CD4-positive, alpha-beta memory T cell (primary cell): Measurements from ENCODE around the gene CTNNA1. TPM values are rescaled to one million over a fixed set of nuclear protein-coding genes. Genes with fewer than 3 reads are reported as not detected.
"Not testable (repeated sequence)": the region's sequence is repeated elsewhere in the genome, so short reads cannot be mapped to it uniquely, and the experiment has no call there.

Experiments used
- CTCF ChIA-PET: fragments of 350-600 bp; sonication (Branson Sonifier 250); formaldehyde crosslinking; loops from one replicate; lab custom pipeline; 2021; ENCODE audit warnings: inconsistent platforms; ENCODE audit not compliant: partially characterized antibody; lab: Charles Lee
- POLR2A ChIA-PET: fragments of 350-600 bp; sonication (Branson Sonifier 250); formaldehyde crosslinking; loops from one replicate; lab custom pipeline; 2021; ENCODE audit not compliant: partially characterized antibody; lab: Charles Lee
- DNase-seq, 5 donors: peaks; one replicate each; pipeline versions ENCODE4 v3.0.0 to v3.0.0-alpha.2; 2020 to 2022; ENCODE audit warnings: mixed read lengths in 1 of 5
- H3K27ac ChIP-seq: one replicate; pipeline ENCODE4 v1.7.0; 2013; ENCODE audit warnings: low read depth, low read length
- H3K27me3 ChIP-seq: 2 replicates; pipeline ENCODE4 v1.7.0; 2013; ENCODE audit warnings: mild to moderate bottlenecking, low read length, moderate library complexity; ENCODE audit not compliant: insufficient read depth
- H3K36me3 ChIP-seq: 2 replicates; pipeline ENCODE4 v1.7.0; 2013; ENCODE audit warnings: mild to moderate bottlenecking, low read length, moderate library complexity; ENCODE audit not compliant: insufficient read depth
- H3K4me1 ChIP-seq: 2 replicates; pipeline ENCODE4 v1.7.0; 2013; ENCODE audit warnings: mild to moderate bottlenecking, low read length, moderate library complexity; ENCODE audit not compliant: insufficient read depth
- H3K4me3 ChIP-seq, 2 donors: one replicate each; pipeline ENCODE4 v1.7.0; 2013; ENCODE audit warnings: low read length in 2 of 2, mild to moderate bottlenecking in 1 of 2
- H3K9me3 ChIP-seq, 2 donors: one replicate each; pipeline ENCODE4 v1.7.0; 2013; ENCODE audit warnings: low read length in 2 of 2, control low read depth in 1 of 2; ENCODE audit not compliant: control insufficient read depth in 1 of 2
- H3K27ac Mint-ChIP-seq, 7 donors: one replicate each; pipeline ENCODE4 v1.8.0; 2020 to 2021; ENCODE audit warnings: mixed read lengths in 7 of 7, mild to moderate bottlenecking in 6 of 7, inconsistent platforms in 3 of 7, moderate library complexity in 3 of 7
- H3K27me3 Mint-ChIP-seq, 2 donors: one replicate each; pipeline ENCODE4 v1.8.0; 2020 to 2021; ENCODE audit warnings: mixed read lengths in 2 of 2
- H3K36me3 Mint-ChIP-seq, 2 donors: one replicate each; pipeline ENCODE4 v1.8.0; 2020 to 2021; ENCODE audit warnings: mixed read lengths in 2 of 2, inconsistent platforms in 1 of 2, mild to moderate bottlenecking in 1 of 2
- H3K4me1 Mint-ChIP-seq, 4 donors: one replicate each; pipeline ENCODE4 v1.8.0; 2020 to 2021; ENCODE audit warnings: mixed read lengths in 4 of 4, mild to moderate bottlenecking in 1 of 4
- H3K4me3 Mint-ChIP-seq, 8 donors: one replicate each; pipeline ENCODE4 v1.8.0; 2020 to 2021; ENCODE audit warnings: mixed read lengths in 8 of 8, mild to moderate bottlenecking in 7 of 8, moderate library complexity in 6 of 8, inconsistent platforms in 3 of 8
- H3K9me3 Mint-ChIP-seq, 8 donors: one replicate each; pipeline ENCODE4 v1.8.0; 2020 to 2021; ENCODE audit warnings: mixed read lengths in 8 of 8, mild to moderate bottlenecking in 5 of 8, inconsistent platforms in 3 of 8, moderate library complexity in 1 of 8
- intact Hi-C: fragments of 100-400 bp; cut with micrococcal nuclease; formaldehyde crosslinking; loops from one replicate; pipeline ENCODE4 v1.15.1; 2023
- polyA plus RNA-seq, 2 donors: library from polyadenylated mRNA; unstranded; fragments of 300-500 nt; fragmentation: Illumina TruSeq; gene quantifications; one replicate each; pipeline ENCODE4 v1.2.3, GENCODE V29; 2021
- total RNA-seq, 2 experiments: library from RNA; stranded (reverse); gene quantifications; one replicate each; pipeline ENCODE4 v1.2.3, GENCODE V29; 2021

CTNNA1 gene
- total and polyA plus RNA-seq, 4 experiments from 2014 or later, result 10.1 to 26.1 (median 17.4) TPM

DNA sequence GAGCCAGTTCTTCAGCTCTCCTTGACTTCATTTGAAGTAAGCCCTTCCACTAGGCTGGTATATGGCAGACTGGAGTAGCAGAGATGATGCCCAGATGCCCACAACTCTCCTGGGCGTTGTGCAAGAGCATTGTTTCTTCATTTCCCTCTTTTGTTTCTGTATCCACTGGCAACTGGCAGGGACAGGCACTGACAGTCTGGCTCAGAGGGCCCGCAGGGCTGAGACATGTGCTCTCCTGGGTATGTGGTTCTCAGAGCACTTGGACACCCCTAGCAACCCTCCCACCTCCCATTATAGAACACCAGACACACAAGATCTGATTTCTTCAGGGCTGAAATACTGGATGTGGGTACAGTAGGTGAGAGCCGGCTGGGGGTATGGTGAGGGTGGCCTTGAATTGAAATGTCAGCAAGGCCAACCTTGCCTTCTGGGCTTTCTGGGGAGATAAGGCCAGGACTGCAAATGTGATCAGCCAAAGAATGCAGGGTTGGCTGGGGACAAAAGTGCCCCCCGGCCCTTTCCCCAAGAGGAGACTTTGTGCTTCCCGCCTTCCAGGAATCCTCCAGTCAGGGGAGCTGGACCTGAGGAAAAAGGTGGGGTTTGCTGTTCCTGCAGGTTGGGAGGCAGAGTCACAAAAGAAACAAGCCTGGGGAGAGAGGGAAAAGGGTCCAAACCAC lies 28.6 kb upstream of the CTNNA1 start:
- no peak overlapping the region for H3K4me3 ChIP-seq
- no peak overlapping the region for H3K27ac ChIP-seq
- H3K36me3 ChIP-seq, result no peaks in the 10 kb centered on the region
- no peak overlapping the region for H3K27ac Mint-ChIP-seq
- peaks cover 30 to 31% of the 10 kb centered on the region in 2 donors for H3K27me3 Mint-ChIP-seq
- H3K4me1 Mint-ChIP-seq, result peaks cover 3 to 13% (median 5%) of the 10 kb centered on the region in 4 donors
- H3K4me3 Mint-ChIP-seq, result no peak overlapping the region
- POLR2A ChIA-PET, result no interaction called here
- H3K27me3 ChIP-seq, result no peaks in the 10 kb centered on the region
- no peaks in the 10 kb centered on the region for H3K9me3 Mint-ChIP-seq
- DNase-seq, result no peak
- H3K9me3 ChIP-seq, result no peaks in the 10 kb centered on the region
- intact Hi-C loops, result no loop called here
- peaks cover 8% of the 10 kb centered on the region for H3K4me1 ChIP-seq
- CTCF ChIA-PET, result no interaction called here
- no peaks in the 10 kb centered on the region for H3K36me3 Mint-ChIP-seq

DNA sequence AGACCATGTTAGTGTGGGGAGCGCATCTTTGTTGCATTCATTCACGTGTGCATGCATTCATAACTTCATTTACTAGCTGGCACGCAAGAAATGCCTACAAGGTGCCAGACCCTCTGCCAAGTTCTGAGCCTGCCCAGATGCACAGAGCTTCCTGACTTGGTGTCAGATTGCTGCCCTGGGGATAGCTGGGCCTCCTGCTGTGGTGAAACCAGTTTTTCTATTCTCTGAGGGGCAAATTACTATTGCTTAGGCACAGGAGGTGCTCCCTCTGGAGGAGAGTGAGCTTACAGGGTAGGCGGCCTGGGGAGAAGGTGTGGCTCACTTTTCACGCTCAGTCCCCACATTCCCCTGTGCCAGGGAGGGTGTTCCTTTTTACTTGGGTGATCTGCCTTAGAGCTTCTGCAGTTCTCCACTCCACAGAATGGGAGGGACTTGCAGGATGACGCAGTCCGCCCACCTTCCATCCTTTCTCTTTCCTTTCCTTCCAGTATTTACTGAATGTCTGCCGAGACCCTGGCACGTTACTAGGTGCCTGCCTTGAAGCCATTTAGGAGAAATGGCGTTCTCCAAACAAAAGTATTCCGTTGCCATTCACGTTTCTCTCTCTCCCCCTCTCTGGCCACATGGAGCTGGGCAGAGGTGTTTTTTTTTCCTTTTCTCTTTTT lies 27.9 kb upstream of the CTNNA1 start:
- peaks cover 3 to 13% (median 5%) of the 10 kb centered on the region in 4 donors for H3K4me1 Mint-ChIP-seq
- no peak overlapping the region for H3K4me3 Mint-ChIP-seq
- H3K36me3 Mint-ChIP-seq, result no peaks in the 10 kb centered on the region
- H3K36me3 ChIP-seq, result no peaks in the 10 kb centered on the region
- no peaks in the 10 kb centered on the region for H3K9me3 Mint-ChIP-seq
- peaks cover 8% of the 10 kb centered on the region for H3K4me1 ChIP-seq
- H3K27me3 Mint-ChIP-seq, result peaks cover 30 to 33% of the 10 kb centered on the region in 2 donors
- no peaks in the 10 kb centered on the region for H3K27me3 ChIP-seq
- intact Hi-C loops, result no loop called here
- POLR2A ChIA-PET, result no interaction called here
- H3K9me3 ChIP-seq, result no peaks in the 10 kb centered on the region
- CTCF ChIA-PET, result no interaction called here
- no peak overlapping the region for H3K27ac ChIP-seq
- H3K4me3 ChIP-seq, result no peak overlapping the region
- no peak for DNase-seq
- H3K27ac Mint-ChIP-seq, result no peak overlapping the region

DNA sequence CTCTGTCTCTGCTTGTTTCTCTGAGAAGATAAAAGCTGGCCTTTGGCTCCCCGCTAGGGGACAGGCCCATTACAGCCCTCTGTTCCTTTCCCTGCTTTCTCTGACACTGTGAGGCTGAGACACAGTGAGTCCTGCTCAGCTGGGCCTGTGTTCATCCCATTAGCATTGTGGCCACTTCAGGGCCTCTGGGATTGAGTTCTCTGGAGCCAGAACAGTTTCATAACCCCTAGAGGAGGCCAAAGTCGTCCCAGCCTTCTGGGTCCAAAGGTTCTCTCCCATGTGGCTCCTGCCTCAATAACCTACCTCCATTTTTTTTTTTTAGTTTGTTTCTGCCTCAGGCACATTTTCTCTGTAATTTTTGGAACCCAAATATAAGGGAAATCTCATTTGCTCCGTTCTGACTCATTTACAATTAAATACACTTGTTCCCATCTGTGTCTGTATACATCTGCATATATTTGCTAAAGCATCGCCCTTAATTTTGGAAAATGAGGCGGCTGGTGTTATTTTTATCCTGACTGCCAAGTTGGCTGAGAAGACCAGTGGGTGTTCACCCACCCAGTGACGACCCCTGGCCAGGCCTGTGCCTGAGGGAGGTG lies 27.3 kb upstream of the CTNNA1 start:
- peaks cover 8% of the 10 kb centered on the region for H3K4me1 ChIP-seq
- DNase-seq, result no peak
- Mint-ChIP-seq H3K4me1 (peaks cover 3 to 13% (median 5%) of the 10 kb centered on the region in 4 donors), H3K27ac (no peak overlapping the region), H3K36me3 (no peaks in the 10 kb centered on the region), H3K9me3 (no peaks in the 10 kb centered on the region), H3K27me3 (peaks cover 30 to 35% of the 10 kb centered on the region in 2 donors), H3K4me3 (no peak overlapping the region)
- no peak overlapping the region for H3K27ac ChIP-seq
- intact Hi-C loops, result no loop called here
- H3K27me3 ChIP-seq, result no peaks in the 10 kb centered on the region
- no peaks in the 10 kb centered on the region for H3K36me3 ChIP-seq
- ChIA-PET POLR2A (no interaction called here), CTCF (no interaction called here)
- H3K9me3 ChIP-seq, result no peaks in the 10 kb centered on the region
- H3K4me3 ChIP-seq, result no peak overlapping the region

DNA sequence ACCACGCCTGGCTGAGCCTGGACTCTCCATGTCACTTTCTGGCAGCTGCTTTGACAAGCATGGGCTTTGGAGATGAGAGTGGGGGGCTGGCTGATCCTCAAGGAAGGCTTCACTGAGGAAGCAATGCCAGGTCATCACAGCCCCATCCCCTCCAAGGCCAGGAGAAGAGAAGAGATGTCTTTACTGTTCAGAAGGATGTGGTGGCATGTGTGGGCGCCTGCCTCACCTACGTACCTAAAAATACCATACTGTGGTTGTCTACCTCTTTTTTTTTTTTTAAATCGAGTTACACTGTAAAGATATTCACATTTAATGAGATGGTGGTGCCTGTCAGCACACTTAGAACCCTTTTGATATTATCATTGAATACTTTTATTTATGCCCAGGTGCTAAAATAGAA lies 26.4 kb upstream of the CTNNA1 start:
- intact Hi-C loops, result no loop called here
- POLR2A ChIA-PET, result no interaction called here
- Mint-ChIP-seq H3K36me3 (no peaks in the 10 kb centered on the region), H3K27me3 (peaks cover 26 to 31% of the 10 kb centered on the region in 2 donors), H3K4me1 (peaks cover 3 to 13% (median 5%) of the 10 kb centered on the region in 4 donors), H3K27ac (no peak overlapping the region), H3K4me3 (no peak overlapping the region), H3K9me3 (no peaks in the 10 kb centered on the region)
- Histone ChIP-seq H3K27ac (no peak overlapping the region), H3K4me1 (peaks cover 8% of the 10 kb centered on the region), H3K4me3 (no peak overlapping the region), H3K36me3 (no peaks in the 10 kb centered on the region), H3K9me3 (no peaks in the 10 kb centered on the region), H3K27me3 (no peaks in the 10 kb centered on the region)
- CTCF ChIA-PET, result no interaction called here
- peak in 1 of 5 donors; percentile 7 for DNase-seq

DNA sequence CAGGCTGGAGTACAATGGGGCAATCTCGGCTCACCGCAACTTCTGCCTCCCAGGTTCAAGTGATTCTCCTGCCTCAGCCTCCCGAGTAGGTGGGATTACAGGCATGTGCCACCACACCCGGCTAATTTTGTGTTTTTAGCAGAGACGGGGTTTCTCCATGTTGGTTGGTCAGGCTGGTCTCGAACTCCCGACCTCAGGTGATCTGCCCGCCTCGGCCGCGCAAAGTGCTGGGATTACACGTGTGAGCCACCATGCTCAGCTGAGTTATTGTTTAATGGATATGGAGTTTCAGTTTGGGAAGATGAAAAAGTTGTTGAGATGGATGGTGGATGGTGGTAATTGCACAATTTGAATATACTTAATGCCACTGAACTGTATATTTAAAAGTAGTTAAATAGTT lies 22.7 kb upstream of the CTNNA1 start:
- DNase-seq, H3K36me3 ChIP-seq, H3K4me3 ChIP-seq, H3K27me3 ChIP-seq, H3K4me3 Mint-ChIP-seq, intact Hi-C loops, H3K9me3 Mint-ChIP-seq, POLR2A ChIA-PET, H3K27ac Mint-ChIP-seq, H3K9me3 ChIP-seq, H3K36me3 Mint-ChIP-seq, CTCF ChIA-PET, H3K27ac ChIP-seq, H3K4me1 ChIP-seq: not testable (repeated sequence)
- peaks cover 16 to 20% of the 10 kb centered on the region in 2 donors for H3K27me3 Mint-ChIP-seq
- peaks cover 3 to 13% (median 5%) of the 10 kb centered on the region in 4 donors for H3K4me1 Mint-ChIP-seq

DNA sequence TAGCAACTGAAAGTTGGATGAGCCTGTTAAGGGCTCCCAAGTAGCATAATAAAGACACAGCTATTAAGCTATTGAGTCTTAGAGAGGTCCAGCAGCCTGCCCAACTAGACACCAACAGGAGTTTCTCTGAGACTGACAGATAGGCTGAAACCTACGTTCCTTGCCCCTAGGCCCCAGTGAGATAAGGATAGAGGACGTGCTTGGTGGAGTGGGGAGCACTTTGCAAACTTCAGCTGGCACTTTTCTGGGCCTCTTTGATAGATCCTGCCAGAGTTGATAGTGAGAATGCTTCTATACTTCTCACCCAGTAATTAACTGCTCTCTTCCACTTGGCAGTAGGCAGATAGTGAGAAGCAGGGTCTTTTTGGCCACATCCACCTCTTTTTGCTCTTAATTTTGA lies 20.8 kb upstream of the CTNNA1 start:
- no peaks in the 10 kb centered on the region for H3K36me3 Mint-ChIP-seq
- DNase-seq, result no peak
- peaks cover 0 to 4% (median 2%) of the 10 kb centered on the region in 4 donors for H3K4me1 Mint-ChIP-seq
- Histone ChIP-seq H3K4me3 (no peak overlapping the region), H3K9me3 (no peaks in the 10 kb centered on the region), H3K27me3 (no peaks in the 10 kb centered on the region), H3K27ac (no peak overlapping the region), H3K36me3 (no peaks in the 10 kb centered on the region), H3K4me1 (peaks cover under 1% of the 10 kb centered on the region)
- CTCF ChIA-PET, result no interaction called here
- H3K9me3 Mint-ChIP-seq, result no peaks in the 10 kb centered on the region
- peaks cover 16 to 21% of the 10 kb centered on the region in 2 donors for H3K27me3 Mint-ChIP-seq
- H3K27ac Mint-ChIP-seq, result no peak overlapping the region
- peak overlapping the region in 1 of 8 donors; percentile 29 for H3K4me3 Mint-ChIP-seq
- intact Hi-C loops, result no loop called here
- POLR2A ChIA-PET, result no interaction called here

DNA sequence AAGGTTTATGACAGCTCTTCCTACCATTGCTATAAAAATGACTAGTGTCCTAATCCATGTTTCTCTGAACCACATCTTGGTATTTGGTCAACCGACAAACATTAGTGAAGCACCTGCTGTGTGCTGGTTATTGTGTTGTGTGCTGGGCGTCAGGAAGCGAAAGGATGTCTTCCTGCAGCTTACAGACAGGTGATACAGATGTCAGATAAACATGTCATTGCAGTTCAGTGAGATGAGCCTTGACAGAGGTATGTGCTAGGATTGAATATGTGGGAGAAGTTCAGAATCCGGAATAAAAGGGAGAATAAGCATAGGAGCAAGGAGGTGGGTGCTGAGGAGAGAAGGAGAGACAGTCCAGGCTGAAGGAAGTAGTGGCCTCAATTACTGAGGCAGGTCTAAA lies 20.3 kb upstream of the CTNNA1 start:
- Histone ChIP-seq H3K27ac (no peak overlapping the region), H3K36me3 (no peaks in the 10 kb centered on the region), H3K9me3 (no peaks in the 10 kb centered on the region), H3K4me1 (no peaks in the 10 kb centered on the region), H3K4me3 (no peak overlapping the region), H3K27me3 (no peaks in the 10 kb centered on the region)
- no peak overlapping the region for H3K4me3 Mint-ChIP-seq
- H3K27me3 Mint-ChIP-seq, result peaks cover 12 to 19% of the 10 kb centered on the region in 2 donors
- DNase-seq, result no peak
- H3K36me3 Mint-ChIP-seq, result no peaks in the 10 kb centered on the region
- H3K27ac Mint-ChIP-seq, result no peak overlapping the region
- intact Hi-C loops, result no loop called here
- no peaks in the 10 kb centered on the region for H3K9me3 Mint-ChIP-seq
- H3K4me1 Mint-ChIP-seq, result no peaks in the 10 kb centered on the region
- ChIA-PET CTCF (no interaction called here), POLR2A (no interaction called here)
